Motor neuron (in vitro differentiated cells): ENCODE measurements around the gene ADAMTSL5. TPM values are rescaled to one million over a fixed set of nuclear protein-coding genes. Genes with fewer than 3 reads are reported as not detected.

Experiments
- ATAC-seq, 8 experiments: fragments of 200-7000 bp; cut with Tn5 transposase; replicated peaks in 6 of 8; 2 replicates each; pipeline ENCODE4 v1.8.0; 2021; ENCODE audit warnings: mild to moderate bottlenecking in 8 of 8, moderate library complexity in 8 of 8
- H3K27ac ChIP-seq, 2 donors: fragments of 250-450 bp; sonication (Bioruptor Pico); 2 replicates each; pipeline ENCODE4 v1.9.0; 2021; ENCODE audit warnings: antibody characterized with exemption in 2 of 2, mild to moderate bottlenecking in 2 of 2, moderate library complexity in 1 of 2
- H3K4me1 ChIP-seq, 2 donors: fragments of 250-450 bp; sonication (Bioruptor Pico); replicated peaks in 1 of 2; 2 replicates each; pipeline ENCODE4 v1.6.1; 2021; ENCODE audit warnings: antibody characterized with exemption in 2 of 2, mild to moderate bottlenecking in 2 of 2, moderate library complexity in 1 of 2
- H3K4me3 ChIP-seq, 5 donors: fragments of 250-450 bp; sonication (Bioruptor Pico); 2 replicates each; pipeline ENCODE4 v1.9.0; 2021; ENCODE audit warnings: antibody characterized with exemption in 5 of 5, mild to moderate bottlenecking in 5 of 5, moderate library complexity in 4 of 5
- WGBS, 10 experiments: fragments of 450-650 bp; shearing (Covaris generic); methylation state at CpG; one replicate each; pipeline ENCODE4 v1.0.0; 2022; 5-methylcytosine and 5-hydroxymethylcytosine counted together
- in situ Hi-C, 9 experiments: fragments of 400-800 bp; cut with MboI; loops; one replicate each; pipeline ENCODE4 v1.15.0; 2021; ENCODE audit warnings: low sequenced_read_pairs in 9 of 9, low pct_unique_long_range_greater_than_20kb in 2 of 9; ENCODE audit not compliant: unreplicated experiment in 9 of 9
- total RNA-seq, 8 experiments: library from RNA; unstranded; fragments of 300-600 nt; gene quantifications; 2 replicates each; pipeline versions ENCODE4 v1.2.3 to v1.2.4, GENCODE V29; 2022

ADAMTSL5 gene, protein sequence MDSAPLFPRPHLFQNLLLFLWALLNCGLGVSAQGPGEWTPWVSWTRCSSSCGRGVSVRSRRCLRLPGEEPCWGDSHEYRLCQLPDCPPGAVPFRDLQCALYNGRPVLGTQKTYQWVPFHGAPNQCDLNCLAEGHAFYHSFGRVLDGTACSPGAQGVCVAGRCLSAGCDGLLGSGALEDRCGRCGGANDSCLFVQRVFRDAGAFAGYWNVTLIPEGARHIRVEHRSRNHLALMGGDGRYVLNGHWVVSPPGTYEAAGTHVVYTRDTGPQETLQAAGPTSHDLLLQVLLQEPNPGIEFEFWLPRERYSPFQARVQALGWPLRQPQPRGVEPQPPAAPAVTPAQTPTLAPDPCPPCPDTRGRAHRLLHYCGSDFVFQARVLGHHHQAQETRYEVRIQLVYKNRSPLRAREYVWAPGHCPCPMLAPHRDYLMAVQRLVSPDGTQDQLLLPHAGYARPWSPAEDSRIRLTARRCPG
- total RNA-seq = 1 to 10 TPM in 4 of 8 experiments, under 1 TPM in 3, not detected in 1; 0.09 to 8.2 (median 1.5) TPM

GRCh38 chr19:1512671-1513498 lies at the start of gene ADAMTSL5:
Gene ADAMTSL5 (minus strand): TSS chr19:1513019. CDS start chr19:1510943, 2,076 bp downstream.
- Histone ChIP-seq H3K4me1 (peaks cover 0 to 10% of the 10 kb centered on the region in 2 donors), H3K4me3 (peak within 1 kb of the TSS in 3 of 5 donors; percentile 20 to 25 (median 24)), H3K27ac (no peak within 1 kb of the TSS)
- in situ Hi-C loops = no loop called here
- no CpG with 5 or more reads among the region's 78 CpGs for WGBS, 10 experiments
- peak; percentile 36 to 77 (median 49) for ATAC-seq

DNA sequence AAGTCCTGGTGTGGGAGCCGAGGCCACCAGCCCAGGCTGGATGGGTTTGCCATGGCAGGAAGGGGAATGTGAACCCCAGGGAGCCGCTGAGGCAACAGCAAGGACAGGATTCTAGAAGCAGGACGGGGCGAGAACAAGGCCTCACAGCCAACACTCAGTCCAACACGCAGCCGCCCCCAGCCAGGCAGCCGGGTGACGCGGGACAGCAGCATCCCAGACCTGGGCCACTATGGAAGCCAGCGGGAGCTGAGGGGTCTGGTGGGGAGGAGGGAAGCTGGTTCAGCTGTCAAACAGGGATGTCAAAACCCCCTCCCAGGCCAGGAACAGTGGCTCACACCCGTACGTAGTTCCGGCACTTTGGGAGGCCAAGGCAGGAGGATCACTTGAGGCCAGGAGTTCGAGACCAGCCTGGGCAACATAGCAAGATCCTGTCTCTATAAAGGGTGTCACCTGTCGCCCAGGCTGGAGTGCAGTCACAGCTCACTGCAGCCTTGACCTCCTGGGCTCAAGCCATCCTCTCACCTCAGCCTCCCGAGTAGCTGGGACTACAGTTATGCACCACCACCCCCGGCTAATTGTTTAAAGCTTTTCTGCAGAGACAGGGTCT lies 48.5 kb upstream of the ADAMTSL5 start:
- WGBS, 10 experiments = 67 to 100% (median 73%) methylated on average over 1 to 2 of the region's 17 CpGs; no CpG with 5 or more reads in 7 of the 10 experiments
- peaks cover 10 to 20% of the 10 kb centered on the region in 2 donors for H3K4me1 ChIP-seq
- ATAC-seq = no peak
- H3K4me3 ChIP-seq = no peak overlapping the region
- in situ Hi-C loops = no loop called here
- H3K27ac ChIP-seq = no peak overlapping the region

- in situ Hi-C loops = no loop called here
- Histone ChIP-seq H3K4me1 (peaks cover 7 to 15% of the 10 kb centered on the region in 2 donors), H3K4me3 (no peak overlapping the region), H3K27ac (no peak overlapping the region)
- WGBS, 10 experiments = 60 to 100% (median 89%) methylated on average over 1 to 9 of the region's 25 CpGs; no CpG with 5 or more reads in 6 of the 10 experiments
- ATAC-seq = peak in 3 of 8 experiments; percentile 22 to 34 (median 26)
Measured at GRCh38 chr19:1560286-1560882, 47.6 kb upstream of the ADAMTSL5 start.

DNA sequence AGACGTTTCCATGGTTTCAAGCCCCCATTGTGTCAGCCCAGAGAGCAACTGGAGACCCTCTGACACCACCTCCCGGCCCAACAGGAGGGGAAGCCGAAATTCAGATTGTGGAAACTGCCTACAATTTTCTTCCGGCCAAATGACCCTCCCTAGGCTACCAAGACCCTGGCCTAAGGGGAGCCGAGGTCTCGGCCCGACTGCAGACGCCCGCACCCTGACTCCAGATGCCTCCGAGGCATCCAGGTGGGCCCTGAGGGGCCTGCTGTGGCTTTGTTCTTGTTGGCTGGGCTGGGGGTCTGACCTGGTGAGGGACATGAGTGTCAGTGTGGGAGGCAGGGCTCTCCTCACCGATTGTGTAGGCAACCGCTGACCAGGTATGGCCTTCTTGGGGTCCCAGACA lies 45.7 kb upstream of the ADAMTSL5 start:
- H3K27ac ChIP-seq = no peak overlapping the region
- peaks cover 2 to 11% of the 10 kb centered on the region in 2 donors for H3K4me1 ChIP-seq
- in situ Hi-C loops = no loop called here
- WGBS, 10 experiments = 17 to 90% (median 58%) methylated on average over 1 to 8 of the region's 12 CpGs; no CpG with 5 or more reads in 4 of the 10 experiments
- no peak for ATAC-seq
- H3K4me3 ChIP-seq = no peak overlapping the region

DNA sequence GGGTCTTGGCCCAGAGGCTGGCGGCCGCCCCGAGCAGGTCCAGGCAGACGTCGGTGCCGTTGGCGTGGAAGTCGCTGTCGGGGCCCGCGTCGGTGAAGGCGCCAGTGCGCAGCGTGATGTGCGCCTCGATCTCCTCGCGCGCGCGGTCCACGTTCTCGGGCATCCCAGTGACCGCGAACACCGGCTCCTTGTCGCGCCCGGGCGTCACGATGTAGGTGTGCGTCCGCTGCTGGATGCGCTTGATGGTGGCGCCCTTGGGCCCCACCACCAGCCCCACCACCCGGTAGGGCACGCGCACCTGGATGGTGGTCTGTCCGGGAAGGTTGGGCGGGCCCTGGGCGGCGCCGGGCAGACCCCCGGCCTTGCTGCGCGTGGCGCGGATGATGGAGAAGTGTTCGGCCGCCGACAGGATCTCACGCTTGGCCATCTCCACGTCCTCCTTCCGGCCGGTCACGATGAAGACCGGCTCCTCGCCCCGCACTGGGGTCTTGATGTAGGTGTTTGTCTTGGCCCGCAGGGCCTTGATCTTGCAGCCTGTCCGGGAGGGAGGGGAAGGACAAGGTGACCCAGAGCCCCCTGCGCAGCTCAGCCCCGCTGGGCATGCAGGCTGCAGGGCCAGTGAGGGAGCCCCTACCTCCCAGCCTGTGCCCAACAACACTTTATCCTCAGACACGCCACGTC lies 43.7 kb upstream of the ADAMTSL5 start:
- ATAC-seq = peak in 2 of 8 experiments; percentile 2 to 14
- in situ Hi-C loops = no loop called here
- Histone ChIP-seq H3K4me3 (no peak overlapping the region), H3K27ac (no peak overlapping the region), H3K4me1 (peaks cover 2 to 11% of the 10 kb centered on the region in 2 donors)
- WGBS, 10 experiments = 98% methylated on average over 9 to 10 of the region's 66 CpGs; no CpG with 5 or more reads in 8 of the 10 experiments

DNA sequence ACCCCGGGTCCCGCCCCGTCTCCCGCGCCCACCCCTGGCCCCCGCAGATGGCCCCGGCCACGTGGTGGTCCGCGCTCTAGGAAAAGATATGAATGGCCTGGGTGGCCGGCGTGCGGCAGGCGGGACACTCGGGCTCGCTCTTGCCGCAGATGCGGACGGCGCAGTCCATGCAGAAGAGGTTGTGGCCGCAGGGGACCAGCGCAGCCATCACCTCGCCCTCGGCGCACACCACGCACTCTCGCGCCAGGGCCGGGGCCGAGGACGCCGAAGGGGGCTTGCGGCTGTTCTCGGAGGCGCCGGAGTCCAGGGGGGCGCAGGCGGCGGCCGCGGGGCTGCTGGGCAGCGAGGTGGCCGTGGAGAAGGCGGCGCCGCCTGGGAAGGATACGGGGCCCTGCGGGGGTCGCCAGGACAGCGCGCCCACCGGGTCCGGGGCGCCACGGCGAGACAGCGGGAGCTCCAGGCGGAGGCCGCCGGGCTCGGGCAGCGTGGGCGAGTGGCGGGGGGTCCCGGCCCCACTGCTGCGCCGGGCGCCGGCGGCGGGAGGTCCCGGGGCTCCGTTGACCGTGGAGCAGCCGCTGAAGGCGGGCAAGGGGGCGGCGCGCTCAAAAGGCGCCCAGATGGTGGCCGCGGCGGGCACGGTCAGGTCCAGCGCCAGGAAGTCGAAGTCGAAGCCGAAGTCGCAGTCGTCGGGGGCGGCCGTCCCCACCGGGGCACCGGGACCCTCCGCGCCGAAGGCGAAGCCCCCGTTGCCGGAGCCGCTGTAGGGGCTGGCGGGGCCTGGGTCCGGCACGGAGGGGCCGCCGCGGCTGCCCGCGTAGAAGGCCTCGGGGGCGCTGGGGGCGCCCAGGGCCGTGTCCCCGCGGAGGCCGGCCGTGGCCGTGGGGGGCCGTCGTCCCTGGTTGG lies 42.9 kb upstream of the ADAMTSL5 start:
- Histone ChIP-seq H3K4me3 (no peak overlapping the region), H3K4me1 (peaks cover 2 to 6% of the 10 kb centered on the region in 2 donors), H3K27ac (no peak overlapping the region)
- in situ Hi-C loops = no loop called here
- WGBS, 10 experiments = 100% methylated on average over 1 to 3 of the region's 121 CpGs; no CpG with 5 or more reads in 8 of the 10 experiments
- peak in 2 of 8 experiments; percentile 11 to 15 for ATAC-seq

GRCh38 chr19:1554968-1555367 lies 42.1 kb upstream of the ADAMTSL5 start:
- 83 to 100% (median 91%) methylated on average over 1 to 22 of the region's 24 CpGs; no CpG with 5 or more reads in 1 of the 10 experiments for WGBS, 10 experiments
- Histone ChIP-seq H3K27ac (no peak overlapping the region), H3K4me1 (peaks cover 2 to 5% of the 10 kb centered on the region in 2 donors), H3K4me3 (no peak overlapping the region)
- in situ Hi-C loops = no loop called here
- ATAC-seq = no peak

DNA sequence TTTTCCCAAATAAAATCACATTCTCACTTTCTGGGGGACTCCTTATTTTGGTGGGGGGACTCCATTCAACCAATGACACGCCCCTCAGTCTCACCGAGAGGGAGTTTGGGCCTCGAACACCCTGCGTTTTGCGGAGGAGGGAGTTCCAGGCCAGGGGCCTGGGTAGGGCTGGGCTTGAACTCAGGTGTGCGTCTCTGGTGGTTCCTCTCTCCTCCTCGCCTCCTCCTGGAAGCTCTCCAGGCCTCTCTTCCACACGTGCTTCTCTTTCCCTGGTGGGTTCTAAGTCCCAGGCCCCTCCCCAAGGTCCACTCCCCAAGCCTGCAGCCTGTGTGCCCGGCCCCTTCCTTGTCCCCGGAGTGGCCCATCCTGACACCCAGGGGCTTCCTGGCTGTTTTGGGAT lies 40.6 kb upstream of the ADAMTSL5 start:
- Histone ChIP-seq H3K27ac (no peak overlapping the region), H3K4me3 (no peak overlapping the region), H3K4me1 (peaks cover 0 to 2% of the 10 kb centered on the region in 2 donors)
- ATAC-seq = no peak
- in situ Hi-C loops = no loop called here
- WGBS, 10 experiments = 60 to 92% (median 78%) methylated on average over 1 to 5 of the region's 10 CpGs; no CpG with 5 or more reads in 4 of the 10 experiments

DNA sequence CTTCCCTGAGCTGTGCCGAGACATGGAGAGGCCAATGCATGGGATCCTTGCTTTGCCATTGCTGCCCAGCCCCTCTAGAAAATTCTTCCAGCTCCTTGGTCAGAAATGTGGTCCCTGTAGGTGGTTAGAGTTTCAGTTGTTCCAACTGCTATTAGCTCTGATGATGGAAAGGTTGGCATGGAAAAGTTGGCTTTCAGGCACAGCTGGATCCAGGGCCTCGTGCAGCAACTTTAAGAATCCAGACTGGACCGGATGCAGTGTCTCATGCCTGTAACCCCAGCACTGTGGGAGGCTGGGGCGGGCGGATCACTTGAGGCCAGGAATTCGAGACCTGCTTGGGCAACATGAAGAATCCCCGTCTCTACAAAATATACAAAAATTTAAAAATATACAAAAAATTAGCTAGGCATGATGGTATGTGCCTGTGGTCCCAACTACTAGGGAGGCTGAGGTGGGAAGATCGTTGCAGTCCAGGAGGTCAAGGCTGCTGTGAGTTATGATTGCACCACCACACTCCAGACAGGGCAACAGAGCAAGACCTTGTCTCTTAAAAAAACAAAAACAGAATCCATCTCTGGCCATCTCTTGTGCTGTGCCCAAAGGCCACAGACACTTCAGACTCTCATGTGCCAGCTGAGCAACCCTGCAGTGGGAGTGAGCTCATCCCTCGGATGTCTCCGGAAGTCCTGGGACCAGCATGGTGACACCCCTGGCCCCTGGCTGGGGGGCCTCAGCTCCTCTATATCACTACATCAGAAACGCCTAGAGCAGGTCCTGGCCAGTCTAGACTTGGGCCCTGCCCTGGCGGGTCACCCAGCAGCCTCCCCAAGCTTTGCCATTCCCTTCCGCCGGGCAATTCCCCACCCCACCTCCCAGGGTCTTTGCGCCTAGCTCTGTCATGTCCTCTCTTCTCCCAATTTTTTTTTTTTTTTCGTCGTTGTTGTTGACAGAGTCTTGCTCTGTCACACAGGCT lies 38.5 kb upstream of the ADAMTSL5 start:
- no peak overlapping the region for H3K27ac ChIP-seq
- no peak overlapping the region for H3K4me3 ChIP-seq
- WGBS, 10 experiments = 27 to 100% (median 74%) methylated on average over 1 to 8 of the region's 17 CpGs; no CpG with 5 or more reads in 2 of the 10 experiments
- no peaks in the 10 kb centered on the region for H3K4me1 ChIP-seq
- in situ Hi-C loops = no loop called here
- ATAC-seq = no peak

GRCh38 chr19:1549332-1549945 lies 36.6 kb upstream of the ADAMTSL5 start:
- no peak overlapping the region for H3K27ac ChIP-seq
- H3K4me3 ChIP-seq = no peak overlapping the region
- in situ Hi-C loops = loop anchor here in 3 of 9 experiments (25.0 kb wide), 3 partner anchors 213 to 263 kb away; partner anchors contain the start of genes ATP8B3 (in 1 of the 3) and ONECUT3 (in 1 of the 3)
- WGBS, 10 experiments = no CpG with 5 or more reads among the region's 4 CpGs
- no peak for ATAC-seq
- H3K4me1 ChIP-seq = no peaks in the 10 kb centered on the region
